T-helper 2 cell treated with Interferon-gamma antibody and Interleukin-4, amounts not matched to agents 100 ng/mL and 5 ng/mL, for 36 hours (primary cell): ENCODE results near the gene GABPA. TPM values are rescaled to one million over a fixed set of nuclear protein-coding genes. Genes with fewer than 3 reads are reported as not detected.
"Not testable (repeated sequence)": the region's sequence is repeated elsewhere in the genome, so short reads cannot be mapped to it uniquely, and the experiment has no call there.

Source experiments
- intact Hi-C: fragments of 100-400 bp; cut with micrococcal nuclease; formaldehyde crosslinking; loops from one replicate; pipeline ENCODE4 v1.15.1; 2023
- total RNA-seq: library from RNA; stranded (reverse); gene quantifications from 2 replicates; pipeline ENCODE4 v1.2.3, GENCODE V29; 2022

GABPA gene
- total RNA-seq: 26.9 and 28.8 TPM in 2 replicates

- intact Hi-C loops: loop anchor here (1.0 to 10.0 kb wide), 10 partner anchors 37 to 1110 kb away; partner anchors contain the start of genes ADAMTS1, APP and MRPL39
Measured at GRCh38 chr21:25734904-25735645, at the start of gene GABPA, which contains the start of gene ATP5PF. Gene GABPA (plus strand): TSS chr21:25734972. CDS start chr21:25741599, 6,627 bp downstream. Gene ATP5PF (minus strand): TSS chr21:25734904. CDS start chr21:25729794, 5,110 bp downstream.

GRCh38 chr21:25687787-25688186 is 47.0 kb upstream of the GABPA start:
- intact Hi-C loops: no loop called here

- intact Hi-C loops: no loop called here
Measured at GRCh38 chr21:25688275-25689155, 46.3 kb upstream of the GABPA start.

- intact Hi-C loops: no loop called here
Measured at GRCh38 chr21:25689226-25689625, 45.5 kb upstream of the GABPA start.

GRCh38 chr21:25691976-25692375 is 42.8 kb upstream of the GABPA start:
- intact Hi-C loops: no loop called here

GRCh38 chr21:25695461-25695860 is 39.3 kb upstream of the GABPA start:
- intact Hi-C loops: not testable (repeated sequence)

- intact Hi-C loops: no loop called here
Measured at GRCh38 chr21:25700741-25701140, 34.0 kb upstream of the GABPA start.

- intact Hi-C loops: no loop called here
Measured at GRCh38 chr21:25701529-25701928, 33.2 kb upstream of the GABPA start.

GRCh38 chr21:25708467-25709065 is 26.2 kb upstream of the GABPA start:
- intact Hi-C loops: loop anchor here (1.0 kb wide), 2 partner anchors 100 to 287 kb away; no protein-coding TSS in a partner anchor

- intact Hi-C loops: no loop called here
Measured at GRCh38 chr21:25709684-25710265, 25.0 kb upstream of the GABPA start.

GRCh38 chr21:25710550-25710949 is 24.2 kb upstream of the GABPA start:
- intact Hi-C loops: no loop called here

GRCh38 chr21:25714066-25714465 is 20.7 kb upstream of the GABPA start:
- intact Hi-C loops: not testable (repeated sequence)

GRCh38 chr21:25717491-25718147 is 17.2 kb upstream of the GABPA start:
- intact Hi-C loops: no loop called here

- intact Hi-C loops: no loop called here
Measured at GRCh38 chr21:25721987-25722386, 12.8 kb upstream of the GABPA start.

GRCh38 chr21:25722631-25723030 is 12.1 kb upstream of the GABPA start:
- intact Hi-C loops: no loop called here

GRCh38 chr21:25732091-25732760 is 2.5 kb upstream of the GABPA start:
- intact Hi-C loops: loop anchor here (5.0 to 10.0 kb wide), 3 partner anchors 40 to 1113 kb away; partner anchors contain the start of gene ADAMTS1

- intact Hi-C loops: loop anchor here (1.0 to 10.0 kb wide), 5 partner anchors 38 to 1111 kb away; partner anchors contain the start of gene ADAMTS1
Measured at GRCh38 chr21:25733859-25734653, 716 bp upstream of the GABPA start.

- intact Hi-C loops: loop anchor here (1.0 to 10.0 kb wide), 5 partner anchors 38 to 1110 kb away; partner anchors contain the start of gene ADAMTS1
Measured at GRCh38 chr21:25734654-25734903, 193 bp upstream of the GABPA start.
